AG08396 (cell line): ENCODE results near the gene OR6B1.
A peak's percentile ranks its signal among the peaks of the same experiment; 100 is the strongest.
"Not testable (repeated sequence)": the region's sequence is repeated elsewhere in the genome, so short reads cannot be mapped to it uniquely, and the experiment has no call there.

Experiments used
- DNase-seq: peaks from one replicate; pipeline ENCODE4 v3.0.0; 2012; ENCODE audit warnings: low spot score, mixed read lengths

The OR6B1 gene

DNA sequence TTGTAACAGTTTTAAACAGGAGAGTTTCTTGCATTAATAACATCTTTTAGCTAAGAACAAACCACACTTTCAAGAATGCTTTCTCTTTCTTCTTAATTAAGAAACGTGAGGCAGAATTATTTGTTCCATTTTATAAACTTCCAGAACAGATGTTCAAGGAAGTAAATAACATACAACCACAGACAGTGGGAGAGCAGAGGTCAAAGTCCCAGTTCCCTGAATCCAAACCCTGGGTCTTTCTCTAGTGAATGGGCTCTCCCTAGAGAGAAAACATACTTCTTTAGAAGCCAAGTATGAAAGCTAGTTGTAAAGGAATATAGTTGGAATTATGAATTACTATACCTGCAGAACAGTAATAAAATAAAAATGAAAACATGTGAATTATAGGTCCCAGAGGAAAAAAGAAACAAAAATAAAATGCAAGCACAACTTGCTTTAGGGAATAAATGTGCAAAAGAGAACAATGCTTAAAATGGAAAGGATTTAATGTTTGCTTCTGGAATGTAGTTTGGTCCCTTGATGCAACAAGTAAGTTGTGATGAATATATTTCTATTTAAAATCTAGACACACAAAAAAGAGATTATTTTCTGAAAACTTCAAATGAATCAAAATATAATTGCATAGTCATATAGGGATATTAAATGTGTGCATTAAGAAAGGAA is 6.0 kb downstream of the OR6B1 start:
- no peak for DNase-seq

DNA sequence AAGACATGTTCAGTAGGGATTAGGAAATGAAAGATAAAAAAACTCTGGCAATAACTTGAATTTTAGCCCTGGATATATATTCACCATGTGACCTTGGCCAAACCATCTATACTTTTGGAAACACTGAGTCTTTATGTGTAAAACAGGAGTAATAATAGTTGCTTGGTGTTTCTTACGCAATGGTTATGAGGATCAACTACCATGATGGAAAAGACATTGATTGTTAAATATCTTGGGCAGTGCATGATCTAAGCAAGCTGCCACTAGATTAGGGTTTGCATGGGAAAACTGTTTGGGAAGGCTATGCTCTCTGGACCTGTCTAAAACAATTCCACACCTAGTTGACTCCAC is 6.5 kb downstream of the OR6B1 start:
- DNase-seq, result no peak

DNA sequence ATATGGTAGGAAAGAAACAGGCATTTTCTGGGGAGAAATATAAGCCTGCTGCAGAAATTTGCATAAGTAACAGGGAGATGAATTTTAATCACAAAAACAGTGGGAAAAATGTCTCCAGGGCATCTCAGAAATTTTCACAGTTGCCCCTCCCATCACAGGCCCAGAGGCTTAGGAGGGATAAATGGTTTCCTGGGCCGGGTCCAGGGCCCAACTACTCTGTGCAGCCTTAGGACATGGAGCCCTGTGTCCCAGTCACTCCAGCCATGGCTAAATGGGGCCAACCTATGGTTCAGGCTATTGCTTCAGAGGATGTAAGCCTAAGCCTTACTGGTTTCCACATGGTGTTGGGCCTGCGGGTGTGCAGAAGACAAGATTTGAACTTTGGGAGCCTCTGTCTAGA is 9.2 kb downstream of the OR6B1 start:
- no peak for DNase-seq

DNA sequence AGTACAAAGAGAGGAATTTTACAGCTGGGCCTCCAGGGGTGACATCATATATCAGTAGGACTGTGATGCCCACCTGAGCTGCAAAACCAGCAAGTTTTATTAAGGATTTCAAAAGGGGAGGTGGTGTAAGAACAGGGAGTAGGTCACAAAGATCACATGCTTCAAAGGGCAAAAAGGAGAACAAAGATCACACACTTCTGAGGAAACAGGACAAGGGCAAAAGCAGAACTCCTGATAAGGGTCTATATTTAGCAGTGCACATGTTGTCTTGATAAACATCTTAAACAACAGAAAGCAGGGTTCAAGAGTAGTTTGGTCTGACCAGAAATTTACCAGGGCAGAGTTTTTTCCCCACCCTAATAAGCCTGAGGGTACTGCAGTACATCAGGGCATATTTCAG is 9.9 kb downstream of the OR6B1 start:
- not testable (repeated sequence) for DNase-seq

DNA sequence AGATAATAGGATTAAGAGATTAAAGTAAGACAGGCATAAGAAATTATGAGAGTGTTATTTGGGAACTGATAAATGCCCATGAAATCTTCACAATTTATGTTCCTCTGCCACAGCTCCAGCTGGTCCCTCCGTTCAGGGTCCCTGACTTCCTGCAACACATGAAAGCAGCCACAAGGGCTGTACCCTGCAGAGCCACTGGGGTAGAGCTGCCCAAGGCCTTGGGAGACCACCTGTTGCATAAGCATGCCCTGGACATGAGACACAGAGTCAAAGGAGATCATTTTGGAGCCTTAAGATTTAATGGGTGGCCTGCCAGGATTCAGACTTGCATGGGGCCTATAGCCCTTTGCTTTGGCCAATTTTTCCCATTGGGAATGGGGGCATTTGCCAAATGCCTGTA is 10.7 kb downstream of the OR6B1 start:
- not testable (repeated sequence) for DNase-seq

DNA sequence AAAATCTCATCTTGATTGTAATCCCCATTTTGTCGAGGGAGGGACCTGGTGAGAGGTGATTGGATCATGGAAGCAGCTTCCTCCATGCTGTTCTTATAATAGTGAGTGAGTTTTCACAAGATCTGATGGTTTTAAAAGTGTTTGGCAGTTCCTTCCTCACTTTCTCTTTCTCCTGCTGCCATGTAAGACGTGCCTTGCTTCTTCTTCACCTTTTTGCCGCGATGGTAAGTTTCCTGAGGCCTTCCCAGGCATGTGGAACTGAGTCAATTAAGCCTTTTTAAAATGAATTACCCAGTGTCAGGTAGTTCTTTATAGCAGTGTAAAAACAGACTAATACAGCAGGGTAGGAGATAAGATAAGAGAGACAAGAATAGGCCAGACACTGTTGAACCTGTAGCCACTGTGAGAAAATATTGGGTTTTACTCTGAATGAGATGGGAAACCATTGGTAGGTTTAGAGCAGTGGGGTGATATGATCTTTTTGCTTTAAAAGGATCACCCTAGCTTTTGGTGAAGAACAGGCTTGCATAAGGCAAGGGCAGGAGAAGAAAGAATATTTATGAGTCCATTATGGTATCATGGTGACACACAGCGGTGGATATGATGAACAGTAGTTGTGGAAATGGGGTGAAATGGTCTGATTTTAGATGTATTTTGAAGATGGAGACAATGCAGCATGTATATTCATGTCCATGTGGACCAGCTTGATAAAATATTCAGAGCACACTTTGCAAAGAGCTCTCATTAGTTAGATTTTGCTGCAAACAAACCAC is 11.5 kb downstream of the OR6B1 start:
- DNase-seq, result no peak

DNA sequence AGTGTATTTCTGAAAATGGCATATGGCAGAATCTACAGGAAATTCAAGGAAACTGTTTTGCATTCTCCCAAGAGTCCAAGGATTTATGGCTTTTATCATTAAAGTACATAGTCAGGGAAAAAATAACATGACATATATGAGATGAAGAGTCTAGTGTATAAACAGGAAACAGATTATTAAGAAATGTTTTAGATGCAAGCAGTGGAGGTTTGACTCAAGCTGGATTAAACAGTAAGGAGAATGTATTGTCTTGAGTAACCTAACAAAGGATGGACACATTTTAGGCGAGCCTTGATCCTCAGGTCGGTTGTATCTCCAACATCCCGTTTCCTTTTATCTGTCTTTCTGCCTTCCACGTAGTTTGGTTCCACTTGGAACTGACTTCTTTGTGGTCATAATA is 17.9 kb downstream of the OR6B1 start:
- DNase-seq, result no peak

DNA sequence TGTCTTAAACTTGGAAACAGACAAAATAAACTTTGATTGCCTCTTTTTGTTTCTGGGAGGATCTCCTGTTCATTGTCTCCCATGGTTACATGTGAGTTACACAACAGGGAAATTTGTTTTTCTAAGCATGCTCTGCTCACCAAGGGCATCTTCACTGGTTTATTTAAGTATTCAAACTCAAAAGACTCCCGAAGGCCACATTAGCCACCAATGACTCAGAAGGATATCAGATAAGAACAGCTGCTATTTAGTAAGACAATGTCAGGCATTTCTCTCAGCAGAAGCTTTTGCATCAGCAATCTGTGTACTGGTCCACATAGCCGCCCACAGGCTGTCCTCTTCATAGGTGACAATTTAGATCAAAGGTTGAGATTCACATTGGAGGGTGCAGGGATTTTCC is 19.3 kb downstream of the OR6B1 start:
- peak; percentile 23 for DNase-seq

DNA sequence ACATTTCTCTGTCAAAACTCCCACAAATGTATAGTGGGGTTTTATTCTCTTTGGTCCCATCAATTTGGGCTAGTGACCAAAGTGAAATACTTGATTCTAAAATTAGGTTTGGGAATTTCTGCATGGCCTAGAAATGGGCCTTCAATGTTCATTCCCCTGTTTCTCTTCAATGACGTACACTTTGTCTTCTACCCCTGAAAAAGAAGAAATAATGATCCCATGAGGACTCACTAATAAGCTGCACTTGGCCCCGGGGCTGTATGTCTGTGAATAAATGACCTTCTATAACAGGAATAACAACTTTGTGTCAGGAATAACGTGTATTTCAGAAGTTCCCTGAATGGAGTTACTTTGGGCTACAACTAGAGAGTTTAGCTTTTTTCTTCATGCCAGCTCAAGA is 20.2 kb downstream of the OR6B1 start:
- DNase-seq, result no peak

DNA sequence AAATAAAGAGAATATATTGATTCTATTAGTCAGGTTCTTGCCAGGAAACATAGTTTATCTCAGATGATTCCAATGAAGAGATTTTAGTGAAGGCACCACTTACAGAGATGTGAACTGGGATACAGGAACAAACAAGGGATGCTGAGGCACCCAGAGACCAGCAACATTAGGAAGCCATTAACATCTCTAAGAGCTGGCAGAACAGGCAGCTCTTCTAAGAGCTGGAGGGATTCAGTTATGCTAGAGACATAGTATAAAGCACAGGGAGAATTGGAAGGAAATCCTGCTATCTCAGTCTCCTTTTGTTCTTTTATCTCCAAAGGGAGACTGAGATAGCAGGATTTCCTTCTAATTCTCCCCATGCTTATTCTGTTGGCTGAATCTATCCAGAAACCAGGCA is 22.0 kb downstream of the OR6B1 start:
- no peak for DNase-seq

DNA sequence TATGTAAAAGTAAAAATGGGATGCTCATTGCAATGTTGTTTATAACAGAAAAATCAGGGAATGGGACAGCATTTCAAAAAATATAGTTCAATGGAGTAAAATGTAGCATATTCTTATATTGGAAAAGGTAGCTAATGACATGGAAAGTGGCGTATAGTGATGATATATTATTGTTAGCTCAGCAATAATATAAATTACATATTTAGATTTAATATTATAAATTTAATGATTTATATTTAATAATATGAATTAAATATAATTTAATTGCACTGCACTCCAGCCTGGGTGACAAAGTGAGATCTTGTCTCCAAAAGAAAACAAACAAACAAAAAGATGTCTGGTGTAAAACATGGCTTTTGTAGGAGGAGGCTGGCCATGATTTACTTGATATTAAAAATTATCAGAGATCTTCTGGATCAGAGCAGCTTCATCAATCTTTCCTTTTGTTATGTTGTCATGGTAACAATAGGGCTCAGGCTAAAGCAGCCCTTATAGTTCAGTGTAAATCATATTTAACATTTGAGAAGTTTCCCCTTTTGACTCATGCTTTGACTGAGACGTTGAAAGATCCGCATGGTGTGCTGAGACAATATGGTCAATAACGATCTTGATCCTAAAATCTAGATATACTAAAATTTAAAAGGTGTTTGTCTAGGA is 23.2 kb downstream of the OR6B1 start:
- no peak for DNase-seq

DNA sequence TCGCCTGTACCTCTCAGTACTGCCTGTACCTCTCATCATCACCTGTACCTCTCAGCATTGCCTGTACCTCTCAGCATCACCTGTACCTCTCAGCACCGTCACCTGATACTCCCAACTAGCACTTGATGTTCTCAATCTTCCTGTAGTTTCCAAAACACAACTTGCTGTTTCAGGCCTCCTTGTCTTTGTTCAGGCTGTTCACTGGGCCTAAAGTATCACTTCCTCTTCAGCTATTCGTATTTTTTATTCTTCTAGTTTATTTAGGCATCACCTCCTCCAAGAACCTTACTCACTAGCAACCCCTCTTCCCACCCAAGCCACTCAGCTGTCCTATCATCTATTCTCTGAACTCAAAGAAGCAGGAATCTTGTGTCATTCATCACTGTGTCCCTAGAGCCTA is 24.1 kb downstream of the OR6B1 start:
- DNase-seq, result no peak

DNA sequence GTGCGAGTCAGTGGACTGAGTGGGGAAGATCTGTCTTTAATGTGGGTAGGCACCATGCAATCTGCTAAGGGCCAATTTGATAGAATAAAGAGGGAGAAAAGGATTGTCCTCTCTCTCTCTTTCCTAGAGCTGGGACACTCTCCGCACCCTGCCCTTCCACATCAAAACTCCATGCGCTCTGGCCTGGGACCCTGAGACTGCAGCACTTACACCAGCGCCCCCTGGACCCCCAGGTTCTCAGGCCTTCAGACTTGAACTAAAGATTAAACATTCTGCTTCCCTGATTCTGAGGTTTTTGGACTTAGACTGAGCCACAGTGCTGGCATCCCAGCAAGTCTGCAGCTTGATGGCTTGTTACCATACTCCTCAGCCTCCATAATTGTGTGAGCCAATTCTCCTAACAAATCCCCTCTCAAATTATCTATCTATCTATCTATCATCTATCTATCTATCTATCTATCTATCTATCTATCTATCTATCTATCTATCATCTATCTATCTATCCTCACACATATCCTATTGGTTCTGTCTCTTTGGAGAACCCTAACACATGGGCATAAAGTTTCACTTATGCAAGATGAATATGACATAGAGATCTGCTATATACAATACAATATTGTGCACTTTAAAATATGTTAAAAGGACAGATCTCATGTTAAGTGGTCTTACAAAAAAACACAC is 26.2 kb downstream of the OR6B1 start:
- DNase-seq, result no peak

DNA sequence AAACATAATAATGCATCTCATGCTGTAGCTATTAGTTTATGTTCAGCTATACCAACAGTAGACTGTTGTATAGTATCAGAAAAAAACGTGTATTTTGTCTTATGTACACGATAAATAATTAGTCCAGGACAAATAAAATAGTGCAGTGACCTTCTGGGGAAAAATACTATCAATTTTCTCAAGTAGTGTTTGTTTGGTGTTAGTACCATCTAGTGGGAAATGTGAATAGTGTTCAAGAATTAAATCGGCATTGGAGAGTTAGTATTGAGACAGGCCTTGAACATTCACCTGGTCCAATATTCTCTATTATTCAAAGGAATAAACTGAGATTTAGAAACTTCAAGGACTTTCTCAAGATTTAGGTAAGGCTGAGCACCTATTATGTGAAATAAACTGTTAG is 26.9 kb downstream of the OR6B1 start:
- DNase-seq, result peak; percentile 12

DNA sequence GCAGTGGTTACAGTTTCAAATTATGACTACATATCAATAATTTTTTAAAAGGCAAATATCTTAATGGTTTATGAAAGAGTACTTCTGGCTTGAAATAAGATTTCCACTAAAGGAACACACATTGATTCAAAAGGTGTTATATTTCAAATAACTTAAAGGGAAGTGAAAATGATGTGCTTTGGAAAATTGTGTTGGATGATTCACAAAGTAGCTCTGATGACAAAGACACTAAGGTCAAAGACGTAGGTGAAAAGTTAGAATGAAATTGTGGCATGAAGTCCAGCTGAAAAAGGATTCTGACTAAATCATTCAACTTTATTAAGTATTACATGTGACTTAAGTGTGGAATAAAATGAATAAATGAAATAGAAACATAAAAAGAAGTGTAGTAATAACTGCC is 27.9 kb downstream of the OR6B1 start:
- no peak for DNase-seq

DNA sequence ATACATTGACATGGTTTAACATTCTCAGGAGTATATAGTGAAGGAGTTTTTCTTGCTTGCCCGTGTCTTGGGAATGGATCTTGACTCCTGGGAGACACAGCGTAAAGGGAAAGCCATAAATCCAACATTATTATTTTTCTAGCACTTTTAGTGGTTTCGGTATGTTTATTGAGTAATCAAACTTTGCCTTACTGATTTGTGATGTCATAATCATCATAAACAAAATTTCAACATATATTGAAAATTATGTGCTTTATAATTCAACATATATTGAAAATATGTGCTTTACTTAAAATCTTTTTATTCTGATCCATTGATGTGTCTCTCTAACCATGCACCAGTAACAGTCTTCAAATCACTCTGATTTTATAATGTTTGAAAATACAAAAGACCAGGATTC is 28.4 kb downstream of the OR6B1 start:
- no peak for DNase-seq

DNA sequence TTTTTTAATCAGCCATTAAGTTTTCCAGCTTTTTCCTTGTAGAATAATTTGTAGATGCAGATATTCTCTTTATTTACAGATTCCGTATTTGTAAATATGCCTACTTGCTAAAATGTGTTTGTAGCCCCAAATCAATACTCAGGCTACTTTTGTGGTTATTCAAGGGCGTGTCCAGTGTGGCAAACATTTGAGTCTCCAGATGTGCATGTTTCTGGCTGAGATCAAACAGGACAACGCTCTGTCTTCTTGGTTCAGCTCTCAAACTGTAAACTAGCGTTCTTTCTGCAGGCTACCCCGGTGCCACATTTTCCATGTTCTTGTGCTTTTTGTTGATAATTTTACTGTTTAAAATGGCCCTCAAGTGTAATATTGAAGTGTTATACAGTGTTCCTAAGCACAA is 32.4 kb downstream of the OR6B1 start:
- no peak for DNase-seq

DNA sequence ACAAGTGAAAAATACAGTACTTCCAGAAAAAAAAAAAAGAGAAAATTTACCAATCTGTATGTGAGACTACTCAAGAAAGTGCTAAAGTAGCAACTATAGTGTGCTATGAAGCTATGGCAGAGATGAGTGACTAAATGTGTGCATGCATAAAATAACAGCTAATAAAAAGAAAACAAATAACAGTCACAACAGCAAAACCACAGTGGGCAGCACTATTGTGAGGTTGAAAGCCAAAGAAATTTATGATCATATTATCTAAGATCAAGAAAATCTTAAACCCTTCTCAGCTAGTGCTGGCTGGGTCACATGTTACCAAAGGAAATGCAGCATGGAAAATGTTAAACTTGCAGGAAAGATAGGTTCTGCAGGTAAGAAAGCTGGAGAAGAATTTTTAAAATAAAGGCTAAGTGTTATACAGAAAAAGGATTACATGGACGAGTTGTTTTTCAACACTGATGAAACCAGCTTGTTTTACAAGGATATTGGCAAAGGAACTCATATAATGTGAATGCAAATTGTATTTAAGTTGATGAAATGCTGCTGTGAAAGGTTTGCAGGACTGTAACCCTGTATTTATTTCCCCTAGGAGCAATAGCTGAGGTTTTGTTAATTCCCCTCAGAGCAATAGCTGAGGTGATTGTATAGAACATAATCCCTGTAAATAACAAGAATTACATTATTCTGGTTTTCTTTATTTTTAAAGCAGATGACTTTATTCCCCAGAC is 33.0 kb downstream of the OR6B1 start:
- no peak for DNase-seq

DNA sequence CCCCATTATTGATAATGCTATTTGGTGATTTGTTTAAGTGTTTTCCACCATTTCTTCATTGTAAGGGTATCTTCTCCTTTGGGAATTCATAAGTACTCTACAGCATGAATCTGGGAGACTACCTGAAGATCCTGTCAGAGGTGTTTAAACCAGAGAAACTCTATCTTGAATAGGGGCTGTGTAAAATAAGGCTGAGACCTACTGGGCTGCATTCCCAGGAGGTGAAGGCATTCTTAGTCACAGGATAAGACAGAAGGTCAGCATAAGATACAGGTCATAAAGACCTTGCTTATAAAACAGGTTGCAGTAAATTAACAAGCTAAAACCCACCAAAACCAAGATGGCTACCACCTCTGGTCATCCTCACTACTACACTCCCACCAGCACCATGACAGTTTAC is 35.3 kb downstream of the OR6B1 start:
- no peak for DNase-seq

DNA sequence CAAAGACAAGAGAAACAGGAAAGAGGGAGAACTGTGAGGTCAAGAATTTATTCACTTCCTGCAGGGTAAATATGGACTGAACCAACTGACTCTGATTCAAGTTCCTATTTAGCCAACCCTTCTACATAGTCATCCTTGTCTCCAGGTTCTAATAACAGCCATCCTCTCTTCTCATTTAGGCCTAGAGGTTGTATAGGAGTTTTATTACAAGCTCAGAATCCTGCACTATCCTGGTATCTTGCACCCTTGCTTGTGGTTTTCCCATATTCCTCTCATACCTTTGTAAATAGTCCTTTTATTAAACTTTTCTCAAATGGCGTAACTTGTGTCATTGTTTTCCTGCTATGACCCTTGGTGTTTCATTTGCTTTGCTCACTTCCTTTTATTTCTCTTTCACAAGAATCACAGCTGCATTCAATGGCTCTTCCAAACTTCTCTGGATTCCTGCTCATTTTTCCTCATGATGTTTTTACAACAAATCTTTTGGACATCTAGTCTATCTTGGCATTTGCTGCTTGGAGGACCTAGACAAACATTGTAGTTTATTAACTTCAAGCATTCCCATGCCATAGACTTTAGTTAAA is 36.3 kb downstream of the OR6B1 start:
- no peak for DNase-seq

DNA sequence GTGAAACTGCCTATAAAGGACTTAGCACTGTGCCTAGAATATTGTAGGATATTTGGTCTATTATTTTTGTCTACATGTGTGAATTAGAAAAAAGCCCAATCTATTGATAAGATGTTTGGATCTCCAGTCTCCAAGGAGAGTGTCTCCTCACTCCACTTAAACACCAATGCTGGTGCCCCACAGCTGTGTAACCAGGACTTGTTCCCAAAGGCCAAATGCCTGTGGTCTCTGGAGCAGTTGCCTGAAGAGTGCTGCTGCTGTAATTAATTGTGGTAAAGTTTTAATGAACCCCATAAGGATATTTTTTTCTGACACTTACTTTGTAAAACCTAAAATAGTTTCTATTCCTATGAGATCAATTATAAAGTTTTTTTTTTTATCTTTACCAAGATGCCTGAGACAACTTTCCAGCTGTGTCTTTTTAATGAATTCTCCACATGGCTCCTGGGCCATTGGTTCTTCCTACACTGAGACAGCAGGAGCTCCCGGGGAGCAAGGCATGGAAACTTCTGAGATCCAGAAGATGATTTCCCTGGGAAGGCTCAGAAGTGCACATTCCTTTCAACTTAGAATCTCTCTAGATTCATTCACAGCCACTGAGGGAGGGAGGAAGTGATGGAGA is 37.4 kb downstream of the OR6B1 start:
- no peak for DNase-seq
